ENCODE results near the gene MAML2. TPM values are rescaled to one million over a fixed set of nuclear protein-coding genes. Genes with fewer than 3 reads are reported as not detected.
A peak's percentile ranks its signal among the peaks of the same experiment; 100 is the strongest.

Gene MAML2
- polyA plus RNA-seq, 3 donors: 0.57 to 7.6 (median 1.2) TPM

- H3K27me3 Mint-ChIP-seq (ENCODE audit: low read depth in 3 of 3): peaks cover 0 to 2% (median 0%) of the 10 kb centered on the region in 3 donors
- TF ChIP-seq CTCF (IDR thresholded peaks at IDR 0.05): no peak
- peaks cover 6 to 7% of the 10 kb centered on the region in 2 donors for H3K4me1 ChIP-seq (ENCODE audit: control insufficient read depth in 1 of 2, insufficient read depth in 2 of 2, low read length in 2 of 2)
- no peak overlapping the region for H3K4me3 ChIP-seq (replicated peaks in 1 of 3; ENCODE audit: low read depth in 2 of 3, low read length in 3 of 3)
- no peak overlapping the region for H3K4me3 Mint-ChIP-seq
- H3K27ac ChIP-seq (ENCODE audit: low read depth in 1 of 2, low read length in 2 of 2): no peak overlapping the region
- peak overlapping the region in 3 of 7 donors; percentile 13 to 40 (median 19) for H3K27ac Mint-ChIP-seq
- no peak overlapping the region for H3K9ac ChIP-seq (ENCODE audit: insufficient read depth, low read length, poor library complexity, severe bottlenecking)
- H3K4me2 ChIP-seq (replicated peaks; ENCODE audit: extremely low read depth, low read length, poor library complexity, severe bottlenecking): no peak overlapping the region
- no peak for DNase-seq
- H3K79me2 ChIP-seq (ENCODE audit: insufficient read depth, low read length): no peaks in the 10 kb centered on the region
- peaks cover under 1 to 7% of the 10 kb centered on the region in 2 donors for H3K36me3 Mint-ChIP-seq
- H2AFZ ChIP-seq (ENCODE audit: insufficient read depth, low read depth, low read length, poor library complexity, severe bottlenecking): no peak overlapping the region
- no peaks in the 10 kb centered on the region for H3K36me3 ChIP-seq (replicated peaks in 1 of 2; ENCODE audit: control insufficient read depth in 1 of 2, insufficient read depth in 2 of 2, low read length in 2 of 2)
- peaks cover 13% of the 10 kb centered on the region for H3K4me1 Mint-ChIP-seq
- H3K9me3 ChIP-seq (replicated peaks in 1 of 2; ENCODE audit: control insufficient read depth in 1 of 2, insufficient read depth in 1 of 2, low read length in 2 of 2): no peaks in the 10 kb centered on the region
- no peaks in the 10 kb centered on the region for H3K9me3 Mint-ChIP-seq
- no peaks in the 10 kb centered on the region for H3K27me3 ChIP-seq (ENCODE audit: control insufficient read depth in 2 of 2, insufficient read depth in 2 of 2, low read length in 2 of 2)
- intact Hi-C loops (cut with micrococcal nuclease): no loop called here
- H4K20me1 ChIP-seq (ENCODE audit: insufficient read depth, low read length): peaks cover 11% of the 10 kb centered on the region
- no CpG with 5 or more reads among the region's 2 CpGs for WGBS (ENCODE audit: insufficient coverage)
Observed at GRCh38 chr11:96293109-96293508, 49.9 kb downstream of the MAML2 start.

- intact Hi-C loops (cut with micrococcal nuclease): no loop called here
- H3K9ac ChIP-seq (ENCODE audit: insufficient read depth, low read length, poor library complexity, severe bottlenecking): no peak overlapping the region
- H2AFZ ChIP-seq (ENCODE audit: insufficient read depth, low read depth, low read length, poor library complexity, severe bottlenecking): no peak overlapping the region
- peaks cover 6 to 7% of the 10 kb centered on the region in 2 donors for H3K4me1 ChIP-seq (ENCODE audit: control insufficient read depth in 1 of 2, insufficient read depth in 2 of 2, low read length in 2 of 2)
- no peaks in the 10 kb centered on the region for H3K36me3 ChIP-seq (replicated peaks in 1 of 2; ENCODE audit: control insufficient read depth in 1 of 2, insufficient read depth in 2 of 2, low read length in 2 of 2)
- H3K4me2 ChIP-seq (replicated peaks; ENCODE audit: extremely low read depth, low read length, poor library complexity, severe bottlenecking): no peak overlapping the region
- Mint-ChIP-seq H3K4me1 (peaks cover 13% of the 10 kb centered on the region), H3K36me3 (peaks cover 2 to 7% of the 10 kb centered on the region in 2 donors), H3K27me3 (ENCODE audit: low read depth in 3 of 3) (peaks cover 0 to 2% (median 0%) of the 10 kb centered on the region in 3 donors), H3K4me3 (no peak overlapping the region), H3K27ac (no peak overlapping the region), H3K9me3 (no peaks in the 10 kb centered on the region)
- DNase-seq: no peak
- H3K27me3 ChIP-seq (ENCODE audit: control insufficient read depth in 2 of 2, insufficient read depth in 2 of 2, low read length in 2 of 2): no peaks in the 10 kb centered on the region
- no peaks in the 10 kb centered on the region for H3K9me3 ChIP-seq (replicated peaks in 1 of 2; ENCODE audit: control insufficient read depth in 1 of 2, insufficient read depth in 1 of 2, low read length in 2 of 2)
- H3K4me3 ChIP-seq (replicated peaks in 1 of 3; ENCODE audit: low read depth in 2 of 3, low read length in 3 of 3): no peak overlapping the region
- H4K20me1 ChIP-seq (ENCODE audit: insufficient read depth, low read length): peaks cover 11% of the 10 kb centered on the region
- no peak overlapping the region for H3K27ac ChIP-seq (ENCODE audit: low read depth in 1 of 2, low read length in 2 of 2)
- H3K79me2 ChIP-seq (ENCODE audit: insufficient read depth, low read length): no peaks in the 10 kb centered on the region
- no peak for TF ChIP-seq CTCF (IDR thresholded peaks at IDR 0.05)
Observed at GRCh38 chr11:96292291-96293010, 50.5 kb downstream of the MAML2 start.
